Endometrial microvascular endothelial cells (primary cell): Measurements from ENCODE around the gene NOXO1. TPM values are rescaled to one million over a fixed set of nuclear protein-coding genes. Genes with fewer than 3 reads are reported as not detected.
"Not testable (repeated sequence)": the region's sequence is repeated elsewhere in the genome, so short reads cannot be mapped to it uniquely, and the experiment has no call there.

Source experiments
- in situ Hi-C: cut with HindIII; loops from 2 replicates; pipeline ENCODE4 v1.10.0; 2017; ENCODE audit warnings: low sequenced_read_pairs, low pct_unique_long_range_greater_than_20kb; ENCODE audit errors: inconsistent ontology term
- total RNA-seq: library from RNA; depleted of rRNA; stranded (reverse); fragments of >200 nt; gene quantifications from one replicate; pipeline ENCODE4 v1.2.3, GENCODE V29; 2015; ENCODE audit errors: inconsistent ontology term

Gene NOXO1
- total RNA-seq, 1 donor from 2014 or later = 0.09 TPM

DNA sequence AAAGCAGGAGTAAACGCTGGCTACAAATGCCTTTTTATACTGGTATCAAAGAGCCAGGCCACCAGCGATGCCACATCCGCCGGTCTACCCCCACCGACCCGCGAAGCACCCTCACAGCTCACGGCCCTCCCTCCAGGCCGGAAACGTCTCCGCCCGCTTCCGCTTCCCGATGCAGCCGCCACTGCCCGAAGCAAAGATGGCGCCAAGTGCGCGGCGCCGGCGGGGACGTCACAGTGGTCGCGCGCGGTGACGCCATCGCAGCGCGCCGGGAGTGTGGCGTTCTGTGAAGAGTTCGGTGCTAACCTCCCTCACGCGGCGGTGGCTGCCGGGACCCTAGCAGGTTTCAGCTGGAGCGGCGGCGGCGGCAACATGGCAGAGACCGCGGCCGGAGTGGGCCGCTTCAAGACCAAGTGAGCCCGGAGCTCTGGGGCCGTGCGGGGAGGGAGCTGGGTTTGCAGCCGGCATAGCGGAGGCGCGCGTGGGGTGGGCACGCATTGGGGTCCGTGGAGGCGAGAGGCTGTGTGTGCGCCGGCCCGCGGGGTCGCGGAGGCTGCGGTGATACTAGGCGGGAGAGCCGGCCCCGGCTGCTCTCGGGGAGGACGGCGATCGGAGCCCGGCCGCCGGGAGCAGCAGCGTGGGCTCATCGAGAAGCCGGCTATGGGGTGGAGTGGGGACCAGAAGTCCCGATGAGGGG is 9.3 kb downstream of the NOXO1 start, which contains the start of gene TBL3:
TSS of gene TBL3 (plus strand) at position 258 of the 694 bp plus-strand sequence. CDS start at position 370, 112 bp downstream.
- in situ Hi-C loops = no loop called here

DNA sequence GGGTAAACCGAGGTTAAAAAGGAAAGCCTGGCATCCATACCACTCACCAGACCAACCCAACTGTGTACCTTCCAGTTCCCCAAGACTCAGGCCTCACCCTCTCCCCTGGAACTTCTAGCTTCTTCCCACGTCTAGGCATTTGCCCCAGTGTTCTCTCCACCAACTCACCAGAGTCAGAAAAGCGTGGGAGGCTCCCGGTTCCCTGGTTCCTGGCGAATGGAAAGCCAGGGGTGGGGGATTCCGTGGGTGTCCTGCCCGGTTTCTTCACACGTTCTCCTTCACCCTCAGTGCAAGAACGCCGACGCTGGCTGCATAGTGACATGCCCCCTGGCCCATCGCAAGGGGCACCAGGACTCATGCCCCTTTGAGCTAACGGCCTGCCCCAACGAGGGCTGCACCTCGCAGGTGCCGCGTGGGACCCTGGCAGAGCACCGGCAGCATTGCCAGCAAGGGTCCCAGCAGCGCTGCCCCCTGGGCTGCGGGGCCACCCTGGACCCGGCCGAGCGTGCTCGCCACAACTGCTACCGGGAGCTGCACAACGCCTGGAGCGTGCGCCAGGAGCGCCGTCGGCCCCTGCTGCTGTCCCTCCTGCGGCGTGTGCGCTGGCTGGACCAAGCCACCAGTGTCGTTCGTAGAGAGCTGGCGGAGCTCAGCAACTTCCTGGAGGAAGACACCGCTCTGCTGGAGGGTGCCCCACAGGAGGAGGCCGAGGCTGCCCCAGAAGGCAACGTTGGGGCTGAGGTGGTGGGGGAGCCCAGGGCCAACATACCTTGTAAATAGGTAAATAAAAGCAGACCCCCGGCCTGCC is 12.9 kb downstream of the NOXO1 start:
- in situ Hi-C loops = no loop called here

DNA sequence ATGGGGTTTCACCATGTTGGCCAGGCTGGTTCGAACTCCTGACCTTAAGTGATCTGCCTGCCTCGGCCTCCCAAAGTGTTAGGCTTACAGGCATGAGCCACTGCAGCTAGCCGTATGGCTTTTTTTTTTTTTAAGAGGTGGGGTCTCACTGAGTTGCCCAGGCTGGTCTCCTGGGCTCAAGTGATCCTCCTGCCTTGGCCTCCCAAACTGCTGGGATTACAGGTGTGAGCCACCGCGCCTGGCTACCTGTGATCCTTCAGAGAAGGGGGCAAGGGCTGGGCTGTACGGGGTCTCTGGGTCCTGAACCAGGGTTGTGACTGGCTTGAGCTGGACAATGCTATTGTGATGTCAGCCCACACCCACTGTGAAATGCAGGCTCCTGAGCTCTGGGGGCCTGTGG is 14.8 kb downstream of the NOXO1 start, which contains the start of gene RNF151:
TSS of gene RNF151 (plus strand) at position 397 of the 400 bp plus-strand sequence. CDS start 26 bp downstream, outside the sequence.
- in situ Hi-C loops = no loop called here

DNA sequence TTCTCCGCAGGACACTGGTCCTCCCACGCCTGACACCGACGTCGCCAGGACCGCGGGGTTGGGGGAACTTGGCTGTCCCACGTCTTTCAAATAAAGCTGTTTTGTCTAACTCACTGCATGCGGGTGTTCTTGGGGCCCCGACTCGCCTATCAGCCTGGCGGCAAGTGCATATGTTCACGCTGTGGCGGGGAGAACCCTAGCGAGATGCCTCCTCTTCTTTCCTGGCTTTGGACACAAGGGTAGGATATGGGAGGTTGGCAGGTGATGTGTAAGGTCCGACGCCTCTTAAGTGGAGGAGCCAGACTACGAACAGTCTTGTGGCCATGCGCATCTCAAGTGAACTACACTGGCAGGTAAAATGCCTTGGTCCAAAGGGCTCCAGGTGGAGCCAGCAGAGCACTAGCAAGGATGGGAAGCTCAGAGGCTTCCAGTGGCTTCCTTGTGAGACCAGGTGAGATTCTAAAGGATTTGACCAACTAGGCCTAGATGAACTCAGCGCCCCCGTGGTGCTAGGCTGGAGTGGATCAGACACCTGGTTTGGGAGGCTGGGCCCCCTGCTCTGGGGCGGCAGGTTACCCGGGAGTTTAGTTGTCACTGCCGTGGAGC is 15.8 kb downstream of the NOXO1 start:
- in situ Hi-C loops = no loop called here

DNA sequence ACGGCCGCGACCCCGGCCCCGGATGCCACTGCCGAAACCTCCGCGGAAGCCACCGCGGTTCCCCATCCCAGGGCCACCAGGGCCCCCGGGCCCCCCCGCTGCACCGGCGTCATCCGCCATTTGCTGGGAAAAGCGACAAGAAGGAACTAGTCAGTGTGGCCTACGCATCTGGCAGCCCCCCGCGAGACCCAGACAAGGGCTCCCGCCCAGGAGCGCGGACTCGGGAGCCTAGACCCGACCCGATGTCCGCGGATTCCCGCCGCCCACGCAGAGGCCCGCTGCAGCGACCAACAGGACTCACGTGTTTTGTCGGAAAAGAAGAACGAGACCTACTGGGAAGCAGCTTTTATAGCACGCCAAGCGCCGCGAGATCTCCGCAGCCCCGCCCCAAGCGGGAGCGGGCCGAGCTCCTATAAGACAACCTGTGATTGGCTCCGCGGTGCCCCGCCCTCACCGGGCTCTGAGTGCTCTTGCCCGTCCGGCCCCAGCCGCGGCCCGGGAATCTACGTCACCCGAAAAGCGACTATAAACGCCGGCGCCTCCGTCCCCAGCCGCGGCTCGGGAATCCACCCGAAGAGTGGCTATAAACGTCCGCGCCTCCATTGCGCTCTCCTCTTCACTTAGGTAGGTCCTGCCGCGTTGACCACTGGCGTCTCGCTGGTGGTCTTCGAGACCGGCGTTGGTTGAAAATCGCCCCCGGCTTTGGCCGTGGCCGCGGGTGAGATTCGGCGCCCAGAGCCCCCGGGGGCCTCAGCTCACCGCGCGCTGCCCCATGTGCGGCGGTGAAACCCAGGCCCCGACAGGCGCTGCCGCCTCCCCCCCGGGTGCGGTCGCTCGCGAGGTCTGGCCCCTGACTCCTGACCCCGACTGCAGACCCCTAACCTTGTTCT is 16.5 kb downstream of the NOXO1 start, which contains the start of gene RPS2:
TSS of gene RPS2 (minus strand) at position 321 of the 890 bp plus-strand sequence. CDS start at position 120, 201 bp downstream.
- in situ Hi-C loops = no loop called here

DNA sequence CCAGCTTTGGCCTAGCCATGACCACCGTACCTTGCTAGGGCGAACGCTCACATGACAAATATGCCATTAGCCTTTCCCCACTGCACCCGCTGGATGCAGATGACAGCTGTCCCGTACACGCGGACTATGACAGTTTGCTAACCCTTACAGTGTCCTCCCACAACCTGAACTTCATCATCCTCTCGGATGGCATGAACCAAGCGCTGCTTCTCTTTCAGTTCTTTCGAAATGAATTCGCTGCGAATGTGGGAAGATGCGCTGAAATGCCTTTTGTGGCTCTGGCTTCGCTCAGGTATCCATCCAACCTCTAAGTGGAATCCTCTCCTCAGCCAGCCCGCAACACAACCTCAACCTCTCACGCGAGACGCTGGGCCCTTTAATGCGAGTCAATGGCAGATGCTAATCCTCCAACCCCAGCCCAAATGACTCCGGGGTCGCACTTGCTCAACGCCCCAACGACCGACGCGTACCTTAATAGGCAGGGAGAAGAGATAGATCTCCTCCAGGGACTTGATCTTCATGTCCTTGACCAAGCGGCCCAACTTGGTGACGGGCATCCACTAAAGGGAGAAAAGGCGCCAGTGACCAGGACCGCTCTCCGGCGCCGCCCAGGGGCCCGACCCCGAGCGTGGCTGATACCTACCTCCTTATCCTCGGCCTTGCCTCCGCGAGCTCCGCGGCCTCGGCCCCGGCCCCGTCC is 17.3 kb downstream of the NOXO1 start:
- in situ Hi-C loops = no loop called here

DNA sequence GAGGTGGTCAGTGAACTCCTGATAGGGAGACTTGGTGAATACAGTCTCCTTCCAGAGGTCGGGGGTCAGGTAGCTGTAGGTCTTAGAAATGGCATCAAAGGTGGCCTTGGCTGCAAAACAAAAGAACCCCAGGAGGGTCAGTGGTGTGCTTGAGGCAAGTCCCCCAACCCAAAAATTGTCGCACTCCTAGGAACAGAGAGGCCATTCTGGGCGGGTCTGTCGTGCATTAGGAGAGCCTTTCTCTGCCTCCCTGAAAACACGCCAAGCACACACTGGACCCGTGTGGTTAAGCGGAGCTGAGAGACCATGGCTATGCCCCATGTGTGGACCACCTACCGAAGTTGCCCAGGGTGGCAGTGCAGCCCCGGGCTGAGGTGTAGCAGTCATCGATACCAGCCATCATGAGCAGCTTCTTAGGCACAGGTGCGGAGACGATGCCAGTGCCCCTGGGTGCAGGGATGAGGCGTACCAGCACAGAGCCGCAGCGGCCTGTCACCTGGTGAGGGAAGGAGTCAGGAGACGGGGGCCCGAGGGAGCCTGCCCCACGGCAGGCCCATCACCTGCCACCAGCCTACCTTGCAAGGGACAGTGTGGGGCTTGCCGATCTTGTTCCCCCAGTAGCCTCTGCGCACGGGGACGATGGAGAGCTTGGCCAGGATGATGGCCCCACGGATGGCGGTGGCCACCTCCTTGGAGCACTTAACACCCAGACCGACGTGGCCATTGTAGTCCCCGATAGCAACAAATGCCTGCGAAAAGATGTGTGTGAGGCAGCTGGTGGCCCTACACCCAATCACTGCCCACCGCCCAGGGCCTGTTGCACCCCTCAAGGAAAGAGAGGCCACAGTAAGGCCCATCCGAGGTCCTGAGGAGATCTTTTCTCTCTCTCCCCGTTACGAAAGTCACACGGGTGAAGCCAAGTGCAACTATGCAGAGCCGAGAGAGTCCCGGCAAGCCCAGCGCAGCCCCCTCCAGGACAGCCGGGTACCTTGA is 18.8 kb downstream of the NOXO1 start:
- in situ Hi-C loops = not testable (repeated sequence)

DNA sequence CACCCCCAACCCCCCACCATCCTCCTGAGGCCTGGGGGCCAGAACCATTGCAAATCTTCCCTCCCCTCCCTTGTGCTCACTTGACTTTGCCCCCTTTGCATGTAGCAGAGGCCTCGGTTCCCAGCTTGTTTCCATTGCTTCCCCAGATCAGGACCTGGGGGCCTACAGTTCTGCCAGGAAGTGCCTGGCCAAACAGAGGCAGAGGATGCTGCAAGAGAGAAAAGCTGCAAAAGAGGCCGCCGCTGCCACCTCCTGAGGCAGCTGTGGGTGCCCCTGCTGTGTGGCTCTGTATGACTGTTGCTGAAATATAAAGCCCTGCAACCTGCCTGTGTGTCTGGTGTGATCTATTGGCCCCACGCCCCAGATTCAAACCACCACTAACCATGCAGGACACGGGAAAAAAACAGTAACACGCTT is 19.6 kb downstream of the NOXO1 start:
- in situ Hi-C loops = no loop called here

DNA sequence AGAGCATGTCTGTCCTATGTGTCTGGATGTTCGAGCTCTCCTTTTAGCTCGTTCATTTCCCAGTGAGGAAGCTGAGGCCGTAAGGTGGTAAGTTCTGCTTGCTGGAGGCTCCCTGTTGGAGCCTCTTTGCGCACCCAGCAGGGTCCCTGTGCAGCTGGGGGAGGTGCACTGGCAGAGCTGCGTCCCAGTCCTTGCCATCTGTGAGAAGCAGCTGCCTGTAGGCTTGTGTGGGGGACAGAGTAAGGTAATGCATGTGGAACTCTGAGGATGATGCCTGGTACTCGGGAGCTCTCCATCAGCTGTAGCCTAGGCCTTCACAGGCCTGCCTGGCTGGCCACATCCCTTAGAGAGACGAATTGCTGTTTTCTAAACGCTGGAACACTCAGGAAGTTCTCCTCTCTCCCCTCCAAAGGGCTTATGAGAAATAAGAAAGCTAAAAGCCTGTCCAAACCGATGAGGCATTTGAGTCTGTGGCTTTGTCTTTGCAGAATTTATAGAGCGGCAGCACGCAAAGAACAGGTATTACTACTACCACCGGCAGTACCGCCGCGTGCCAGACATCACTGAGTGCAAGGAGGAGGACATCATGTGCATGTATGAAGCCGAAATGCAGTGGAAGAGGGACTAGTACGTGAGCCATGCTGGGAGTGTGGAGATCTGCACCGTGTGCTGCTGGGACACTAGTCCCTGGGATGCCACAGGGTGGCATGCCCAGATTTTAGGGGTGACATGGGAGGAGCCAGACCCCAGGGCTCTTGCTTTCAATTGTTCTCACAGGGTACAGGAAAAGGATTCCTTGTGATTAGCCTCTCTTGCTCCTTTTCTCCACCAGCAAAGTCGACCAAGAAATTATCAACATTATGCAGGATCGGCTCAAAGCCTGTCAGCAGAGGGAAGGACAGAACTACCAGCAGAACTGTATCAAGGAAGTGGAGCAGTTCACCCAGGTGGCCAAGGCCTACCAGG is 20.3 kb downstream of the NOXO1 start:
- in situ Hi-C loops = no loop called here

DNA sequence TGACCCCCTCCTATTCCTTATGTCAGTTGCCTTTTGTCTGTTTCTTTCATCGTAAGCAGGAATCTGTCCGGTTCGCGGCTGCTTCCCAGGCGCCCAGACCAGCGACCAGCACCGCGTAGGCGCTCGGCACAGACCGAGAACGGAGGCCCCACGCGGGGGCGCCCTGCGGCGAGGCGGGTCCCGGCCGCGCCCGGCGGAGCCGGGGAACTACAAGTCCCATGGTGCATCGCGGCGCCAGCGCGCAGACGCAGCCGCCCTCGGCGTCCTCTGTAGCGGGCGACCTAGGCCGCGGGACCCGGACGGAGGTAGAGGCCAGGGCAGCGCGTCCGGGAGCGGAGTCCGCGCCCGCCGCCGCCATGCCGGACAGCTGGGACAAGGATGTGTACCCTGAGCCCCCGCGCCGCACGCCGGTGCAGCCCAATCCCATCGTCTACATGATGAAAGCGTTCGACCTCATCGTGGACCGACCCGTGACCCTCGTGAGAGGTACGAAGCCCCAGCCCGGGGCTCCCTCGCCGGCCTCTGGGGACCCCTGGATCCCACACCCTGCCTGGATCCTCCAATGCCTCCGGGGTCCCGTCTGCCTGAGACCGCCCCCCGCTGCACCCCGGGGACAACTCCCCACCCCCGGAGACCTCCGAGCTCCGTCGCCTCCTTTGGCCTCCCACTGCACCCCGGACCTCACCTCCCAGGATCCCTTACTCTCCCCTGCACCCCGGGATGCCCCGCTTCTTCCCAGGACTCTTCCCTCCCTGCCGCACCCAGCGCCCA is 21.8 kb downstream of the NOXO1 start, which contains the start of gene NDUFB10:
TSS of gene NDUFB10 (plus strand) at position 270 of the 771 bp plus-strand sequence. CDS start at position 357, 87 bp downstream.
- in situ Hi-C loops = no loop called here

DNA sequence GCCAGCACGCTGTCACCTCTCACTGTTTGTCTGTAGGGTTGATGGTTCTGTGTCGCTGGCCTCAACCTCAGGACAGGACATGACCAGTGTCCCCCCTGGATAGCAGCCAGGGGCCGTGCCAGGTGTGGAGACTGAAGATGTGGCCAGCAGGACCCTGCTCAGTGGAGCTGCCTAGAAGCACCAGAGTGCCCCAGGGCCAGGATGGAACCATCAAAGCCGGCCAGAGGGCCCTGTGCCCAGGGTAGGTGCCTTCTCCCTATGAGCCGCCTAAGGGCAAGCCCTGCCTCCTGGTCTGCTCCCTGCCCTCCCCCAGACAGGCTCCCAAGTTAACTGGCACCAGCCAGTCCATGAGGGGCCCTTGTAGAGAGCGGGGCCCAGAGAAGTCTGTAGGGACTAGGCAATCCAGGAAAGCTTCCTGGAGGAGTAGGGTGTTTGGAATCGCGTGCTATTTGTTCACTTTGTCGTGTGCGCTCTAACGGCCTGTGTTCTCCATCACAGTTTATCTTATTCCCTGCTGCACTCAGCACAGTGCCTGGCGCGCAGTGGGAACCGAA is 22.5 kb downstream of the NOXO1 start:
- in situ Hi-C loops = no loop called here

DNA sequence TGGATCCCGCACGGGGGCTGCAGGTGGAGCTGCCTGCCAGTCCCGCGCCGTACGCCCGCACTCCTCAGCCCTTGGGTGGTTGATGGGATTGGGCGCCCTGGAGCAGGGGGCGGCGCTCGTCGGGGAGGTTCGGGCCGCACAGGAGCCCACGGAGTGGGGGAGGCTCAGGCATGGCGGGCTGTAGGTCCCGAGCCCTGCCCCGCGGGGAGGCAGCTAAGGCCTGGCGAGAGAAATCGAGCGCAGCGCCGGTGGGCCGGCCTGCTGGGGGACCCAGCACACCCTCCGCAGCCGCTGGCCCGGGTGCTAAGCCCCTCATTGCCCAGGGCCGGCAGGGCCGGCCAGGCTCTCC is 23.2 kb downstream of the NOXO1 start:
- in situ Hi-C loops = not testable (repeated sequence)

DNA sequence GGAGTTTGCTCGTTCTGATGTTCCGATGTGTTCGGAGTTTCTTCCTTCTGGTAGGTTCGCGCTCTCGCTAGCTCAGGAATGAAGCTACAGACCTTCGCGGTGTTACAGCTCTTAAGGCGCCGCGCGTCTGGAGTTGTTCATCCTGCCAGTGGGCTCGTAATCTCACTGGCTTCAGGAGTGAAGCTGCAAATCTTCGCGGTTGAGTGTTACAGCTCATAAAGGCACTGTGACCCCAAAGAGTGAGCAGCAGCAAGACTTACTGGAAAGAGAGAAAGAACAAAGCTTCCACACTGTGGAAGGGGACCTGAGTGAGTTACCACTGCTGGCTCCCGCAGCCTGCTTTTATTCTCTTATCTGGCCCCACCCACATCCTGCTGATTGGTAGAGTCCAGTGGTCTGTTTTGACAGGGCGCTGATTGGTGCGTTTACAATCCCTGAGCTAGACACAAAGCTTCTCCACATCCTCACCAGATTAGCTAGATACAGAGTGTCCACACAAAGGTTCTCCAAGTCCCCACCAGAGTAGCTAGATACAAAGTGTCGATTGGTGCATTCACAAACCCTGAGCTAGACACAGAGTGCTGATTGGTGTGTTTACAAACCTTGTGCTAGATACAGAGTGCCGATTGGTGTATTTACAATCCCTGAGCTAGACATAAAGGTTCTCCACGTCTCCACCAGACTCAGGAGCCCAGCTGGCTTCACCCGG is 23.7 kb downstream of the NOXO1 start:
- in situ Hi-C loops = not testable (repeated sequence)

DNA sequence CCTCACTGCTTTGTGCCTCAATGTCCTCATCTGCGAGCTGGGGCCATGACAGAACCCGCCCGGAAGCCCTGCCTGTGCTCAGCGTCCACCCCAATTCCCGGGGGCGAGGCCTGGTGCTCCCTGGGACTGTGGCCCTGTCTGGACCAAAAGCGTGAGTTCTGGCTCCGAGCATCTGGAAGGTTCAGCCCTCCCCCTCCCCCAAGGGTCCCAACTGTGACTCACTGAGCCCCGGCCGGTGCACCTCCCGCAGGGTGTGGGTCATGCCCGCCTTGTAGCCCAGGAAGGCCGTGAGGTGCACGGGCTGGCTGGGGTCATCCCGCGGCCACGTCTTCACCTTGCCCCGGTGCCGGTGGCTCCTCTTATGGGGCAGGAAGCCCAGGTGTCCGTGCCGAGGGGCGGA is 27.5 kb downstream of the NOXO1 start:
- in situ Hi-C loops = no loop called here
